Rectal smooth muscle tissue (tissue), 1 donor: ENCODE data around the gene TACC2.

Experiments
- H3K27ac ChIP-seq: one replicate; pipeline ENCODE4 v1.7.0; 2013; ENCODE audit warnings: low read depth, low read length, inconsistent platforms
- H3K27me3 ChIP-seq: one replicate; pipeline ENCODE4 v1.7.0; 2013; ENCODE audit warnings: low read length; ENCODE audit not compliant: control insufficient read depth, insufficient read depth
- H3K36me3 ChIP-seq: one replicate; pipeline ENCODE4 v1.7.0; 2013; ENCODE audit warnings: low read length; ENCODE audit not compliant: control insufficient read depth, insufficient read depth
- H3K4me1 ChIP-seq: one replicate; pipeline ENCODE4 v1.7.0; 2013; ENCODE audit warnings: low read length; ENCODE audit not compliant: control insufficient read depth, insufficient read depth
- H3K4me3 ChIP-seq: one replicate; pipeline ENCODE4 v1.7.0; 2013; ENCODE audit warnings: low read length
- H3K9ac ChIP-seq: one replicate; pipeline ENCODE4 v1.7.0; 2013; ENCODE audit warnings: low read length

Gene TACC2

DNA sequence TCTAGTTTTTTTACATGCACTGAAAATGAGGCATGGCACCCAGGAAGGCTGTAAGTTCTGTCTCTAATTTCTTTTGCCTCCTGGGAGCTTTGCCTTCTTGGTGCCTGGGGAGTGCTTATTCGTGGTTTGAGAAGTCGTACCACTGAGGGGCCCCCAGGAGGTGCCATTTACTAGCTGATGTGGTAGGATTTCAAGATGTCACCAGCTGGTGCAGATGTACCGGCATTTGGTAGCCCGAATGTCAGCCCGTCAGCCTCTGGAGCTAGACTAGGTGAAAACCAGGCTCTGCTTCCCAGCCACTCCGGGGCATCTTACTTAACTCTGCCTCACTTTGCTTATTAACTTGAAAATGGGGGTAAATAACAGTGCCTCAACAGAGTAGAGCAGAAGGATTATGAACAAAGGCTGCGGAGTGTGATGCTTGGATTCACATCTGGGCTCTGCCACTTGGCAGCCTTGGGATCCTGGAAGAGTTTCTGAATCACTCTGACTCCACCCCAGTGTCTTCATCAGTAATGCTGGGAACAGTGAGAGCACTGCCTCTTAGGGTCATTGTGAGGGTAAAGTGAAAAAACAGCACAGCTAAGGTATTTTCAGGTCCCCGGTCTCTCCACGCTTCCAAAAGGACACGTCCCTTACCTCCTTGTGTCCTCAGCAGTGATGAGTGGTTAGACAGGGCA, 250.8 kb downstream of the TACC2 start:
- Histone ChIP-seq H3K4me1 (no peaks in the 10 kb centered on the region), H3K27ac (no peak overlapping the region), H3K9ac (no peak overlapping the region), H3K27me3 (no peaks in the 10 kb centered on the region), H3K4me3 (no peak overlapping the region), H3K36me3 (peaks cover 26% of the 10 kb centered on the region)

GRCh38 chr10:122240401-122240800, 251.4 kb downstream of the TACC2 start:
- Histone ChIP-seq H3K27me3 (no peaks in the 10 kb centered on the region), H3K36me3 (peaks cover 26% of the 10 kb centered on the region), H3K9ac (no peak overlapping the region), H3K27ac (no peak overlapping the region), H3K4me1 (no peaks in the 10 kb centered on the region), H3K4me3 (no peak overlapping the region)

DNA sequence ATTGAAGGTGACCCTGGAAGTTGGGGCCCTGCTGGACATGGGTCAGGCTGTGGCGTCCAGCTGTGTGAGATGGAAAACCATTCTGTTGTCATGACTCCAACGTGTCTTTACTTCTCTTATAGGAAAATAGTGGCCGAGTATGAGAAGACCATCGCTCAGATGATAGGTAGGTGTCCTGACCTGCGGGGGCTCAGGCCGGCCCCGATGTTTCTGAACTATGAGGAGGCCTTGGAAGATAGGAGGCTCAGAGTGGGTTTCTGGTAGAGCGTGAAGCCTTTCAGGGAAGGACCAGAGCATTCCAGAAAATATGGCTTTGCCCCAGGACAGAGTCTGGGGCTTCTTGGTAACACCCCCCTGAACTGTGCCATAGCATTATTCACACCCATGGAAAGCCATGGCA, 252.9 kb downstream of the TACC2 start:
- Histone ChIP-seq H3K27ac (no peak overlapping the region), H3K4me3 (no peak overlapping the region), H3K4me1 (no peaks in the 10 kb centered on the region), H3K36me3 (peaks cover 22% of the 10 kb centered on the region), H3K27me3 (no peaks in the 10 kb centered on the region), H3K9ac (no peak overlapping the region)

GRCh38 chr10:122243550-122243949, 254.6 kb downstream of the TACC2 start:
- Histone ChIP-seq H3K27ac (no peak overlapping the region), H3K4me1 (no peaks in the 10 kb centered on the region), H3K4me3 (no peak overlapping the region), H3K9ac (no peak overlapping the region), H3K27me3 (no peaks in the 10 kb centered on the region), H3K36me3 (peaks cover 20% of the 10 kb centered on the region)

- H3K4me1 ChIP-seq: no peaks in the 10 kb centered on the region
- no peak overlapping the region for H3K4me3 ChIP-seq
- H3K9ac ChIP-seq: no peak overlapping the region
- H3K27ac ChIP-seq: no peak overlapping the region
- no peaks in the 10 kb centered on the region for H3K27me3 ChIP-seq
- peaks cover 26% of the 10 kb centered on the region for H3K36me3 ChIP-seq
Measured at GRCh38 chr10:122244001-122244975, 255.3 kb downstream of the TACC2 start.

DNA sequence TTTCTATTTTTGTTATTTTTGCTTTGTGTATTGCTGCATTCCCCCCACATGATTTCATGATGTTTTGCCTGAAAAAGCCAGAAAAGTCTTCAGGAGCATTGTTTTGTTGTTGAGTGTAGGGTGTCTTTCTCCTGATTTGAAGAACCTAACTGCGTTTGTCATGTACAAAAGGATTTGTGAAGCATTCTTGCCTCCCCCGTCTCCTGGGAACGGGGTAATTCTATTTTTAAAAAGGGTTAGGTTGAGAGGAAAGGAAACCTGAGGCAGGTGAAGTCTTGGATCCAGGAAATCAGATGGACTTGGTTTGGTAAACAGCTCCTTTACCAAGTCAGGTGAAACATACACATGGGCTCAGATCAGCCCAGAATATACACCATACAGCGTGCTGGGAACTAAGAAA, 256.2 kb downstream of the TACC2 start:
- no peak overlapping the region for H3K27ac ChIP-seq
- H3K36me3 ChIP-seq: peaks cover 26% of the 10 kb centered on the region
- H3K4me3 ChIP-seq: no peak overlapping the region
- H3K9ac ChIP-seq: no peak overlapping the region
- H3K4me1 ChIP-seq: no peaks in the 10 kb centered on the region
- no peaks in the 10 kb centered on the region for H3K27me3 ChIP-seq

- Histone ChIP-seq H3K27me3 (no peaks in the 10 kb centered on the region), H3K4me3 (no peak overlapping the region), H3K4me1 (no peaks in the 10 kb centered on the region), H3K27ac (no peak overlapping the region), H3K9ac (no peak overlapping the region), H3K36me3 (peaks cover 21% of the 10 kb centered on the region)
Measured at GRCh38 chr10:122245897-122246296, 256.9 kb downstream of the TACC2 start.

GRCh38 chr10:122246830-122247520, 258.0 kb downstream of the TACC2 start:
- H3K27ac ChIP-seq: no peak overlapping the region
- no peak overlapping the region for H3K4me3 ChIP-seq
- H3K27me3 ChIP-seq: no peaks in the 10 kb centered on the region
- H3K36me3 ChIP-seq: peaks cover 17% of the 10 kb centered on the region
- H3K4me1 ChIP-seq: no peaks in the 10 kb centered on the region
- H3K9ac ChIP-seq: no peak overlapping the region

- Histone ChIP-seq H3K27ac (no peak overlapping the region), H3K4me1 (no peaks in the 10 kb centered on the region), H3K4me3 (no peak overlapping the region), H3K9ac (no peak overlapping the region), H3K27me3 (no peaks in the 10 kb centered on the region), H3K36me3 (peaks cover 13% of the 10 kb centered on the region)
Measured at GRCh38 chr10:122248356-122249302, 259.7 kb downstream of the TACC2 start.

DNA sequence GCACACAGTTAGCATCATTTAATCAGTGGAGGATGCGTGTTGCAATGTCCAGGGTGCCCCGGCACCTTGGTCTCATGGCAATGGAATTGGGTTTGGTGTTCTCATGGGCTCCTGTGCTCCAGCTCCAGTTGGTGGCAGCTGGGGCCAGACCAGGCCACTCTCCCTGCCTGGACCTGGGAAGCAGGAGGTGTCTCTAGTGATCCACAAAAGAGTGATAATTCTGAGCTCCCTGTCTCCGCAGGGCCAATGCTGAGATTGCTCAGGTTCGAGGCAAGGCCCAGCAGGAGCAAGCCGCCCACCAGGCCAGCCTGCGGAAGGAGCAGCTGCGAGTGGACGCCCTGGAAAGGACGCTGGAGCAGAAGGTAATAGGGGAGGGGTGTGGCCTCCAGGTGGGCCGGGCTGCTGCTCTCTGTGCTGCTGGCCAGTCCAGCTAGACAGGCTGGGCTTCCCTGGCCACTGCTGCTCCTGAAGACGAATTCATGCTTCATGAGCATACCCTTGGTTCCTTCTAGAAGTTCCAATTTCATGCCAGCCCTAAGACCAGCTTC, 260.4 kb downstream of the TACC2 start:
- no peak overlapping the region for H3K27ac ChIP-seq
- H3K4me1 ChIP-seq: no peaks in the 10 kb centered on the region
- H3K27me3 ChIP-seq: no peaks in the 10 kb centered on the region
- no peak overlapping the region for H3K4me3 ChIP-seq
- peaks cover 10% of the 10 kb centered on the region for H3K36me3 ChIP-seq
- no peak overlapping the region for H3K9ac ChIP-seq

- Histone ChIP-seq H3K36me3 (peaks cover 9% of the 10 kb centered on the region), H3K27me3 (no peaks in the 10 kb centered on the region), H3K4me1 (no peaks in the 10 kb centered on the region), H3K4me3 (no peak overlapping the region), H3K27ac (no peak overlapping the region), H3K9ac (no peak overlapping the region)
Measured at GRCh38 chr10:122249991-122250750, 261.2 kb downstream of the TACC2 start.
